ACHN (cell line): ENCODE results near the gene UPK3B.
"Not testable (repeated sequence)": the region's sequence is repeated elsewhere in the genome, so short reads cannot be mapped to it uniquely, and the experiment has no call there.

Experiments
- DNase-seq: peaks from one replicate; pipeline ENCODE4 v3.0.0-alpha.2; 2015
- in situ Hi-C: cut with HindIII; loops from 2 replicates; pipeline ENCODE4 v1.10.0; 2017; ENCODE audit warnings: low sequenced_read_pairs, low pct_ligation_motif_present, low pct_unique_long_range_greater_than_20kb

Gene UPK3B

GRCh38 chr7:76565001-76565400 lies 54.6 kb downstream of the UPK3B start:
- DNase-seq, in situ Hi-C loops: not testable (repeated sequence)
